Activated CD4-positive, alpha-beta T cell treated with anti-CD3 and anti-CD28 coated beads for 36 hours (primary cell): ENCODE data around the gene MT3. TPM values are rescaled to one million over a fixed set of nuclear protein-coding genes. Genes with fewer than 3 reads are reported as not detected.
A peak's percentile ranks its signal among the peaks of the same experiment; 100 is the strongest.

Experiments
- ATAC-seq: fragments of 200-7000 bp; cut with Tn5 transposase; one replicate; pipeline ENCODE4 v1.10.0; 2021; ENCODE audit warnings: mild to moderate bottlenecking, moderate library complexity
- CTCF ChIA-PET: fragments of 350-600 bp; sonication (Branson Sonifier 250); formaldehyde crosslinking; loops from one replicate; lab custom pipeline; 2021; ENCODE audit warnings: antibody characterized with exemption; lab: Charles Lee
- POLR2A ChIA-PET: fragments of 350-600 bp; sonication (Branson Sonifier 250); formaldehyde crosslinking; loops from one replicate; lab custom pipeline; 2021; ENCODE audit warnings: antibody characterized with exemption, inconsistent platforms; lab: Charles Lee
- DNase-seq: peaks from one replicate; pipeline ENCODE4 v3.0.0-alpha.2; 2020
- H3K27ac Mint-ChIP-seq: one replicate; pipeline ENCODE4 v1.8.0; 2021; ENCODE audit warnings: mixed read lengths
- H3K27me3 Mint-ChIP-seq: one replicate; pipeline ENCODE4 v1.8.0; 2021; ENCODE audit warnings: mixed read lengths
- H3K36me3 Mint-ChIP-seq: one replicate; pipeline ENCODE4 v1.8.0; 2021; ENCODE audit warnings: low read depth, mixed read lengths
- H3K4me1 Mint-ChIP-seq: one replicate; pipeline ENCODE4 v1.8.0; 2021; ENCODE audit warnings: mixed read lengths
- H3K4me3 Mint-ChIP-seq: one replicate; pipeline ENCODE4 v1.8.0; 2021; ENCODE audit warnings: mild to moderate bottlenecking, moderate library complexity, mixed read lengths
- H3K9me3 Mint-ChIP-seq: one replicate; pipeline ENCODE4 v1.8.0; 2021; ENCODE audit warnings: low read depth, mixed read lengths
- intact Hi-C, 2 experiments: fragments of 100-400 bp; cut with DNase I in 1 of 2; cut with micrococcal nuclease in 1 of 2; formaldehyde crosslinking; loops; one replicate each; pipeline versions ENCODE4 v1.14.2 to v1.15.1; 2022 to 2024; cut with DNase I, micrococcal nuclease
- total RNA-seq, 2 experiments: library from RNA; stranded (reverse); gene quantifications; one replicate each; pipeline ENCODE4 v1.2.3, GENCODE V29; 2021

Gene MT3
- total RNA-seq, 2 experiments from 2014 or later: 10.6 to 27.0 TPM

DNA sequence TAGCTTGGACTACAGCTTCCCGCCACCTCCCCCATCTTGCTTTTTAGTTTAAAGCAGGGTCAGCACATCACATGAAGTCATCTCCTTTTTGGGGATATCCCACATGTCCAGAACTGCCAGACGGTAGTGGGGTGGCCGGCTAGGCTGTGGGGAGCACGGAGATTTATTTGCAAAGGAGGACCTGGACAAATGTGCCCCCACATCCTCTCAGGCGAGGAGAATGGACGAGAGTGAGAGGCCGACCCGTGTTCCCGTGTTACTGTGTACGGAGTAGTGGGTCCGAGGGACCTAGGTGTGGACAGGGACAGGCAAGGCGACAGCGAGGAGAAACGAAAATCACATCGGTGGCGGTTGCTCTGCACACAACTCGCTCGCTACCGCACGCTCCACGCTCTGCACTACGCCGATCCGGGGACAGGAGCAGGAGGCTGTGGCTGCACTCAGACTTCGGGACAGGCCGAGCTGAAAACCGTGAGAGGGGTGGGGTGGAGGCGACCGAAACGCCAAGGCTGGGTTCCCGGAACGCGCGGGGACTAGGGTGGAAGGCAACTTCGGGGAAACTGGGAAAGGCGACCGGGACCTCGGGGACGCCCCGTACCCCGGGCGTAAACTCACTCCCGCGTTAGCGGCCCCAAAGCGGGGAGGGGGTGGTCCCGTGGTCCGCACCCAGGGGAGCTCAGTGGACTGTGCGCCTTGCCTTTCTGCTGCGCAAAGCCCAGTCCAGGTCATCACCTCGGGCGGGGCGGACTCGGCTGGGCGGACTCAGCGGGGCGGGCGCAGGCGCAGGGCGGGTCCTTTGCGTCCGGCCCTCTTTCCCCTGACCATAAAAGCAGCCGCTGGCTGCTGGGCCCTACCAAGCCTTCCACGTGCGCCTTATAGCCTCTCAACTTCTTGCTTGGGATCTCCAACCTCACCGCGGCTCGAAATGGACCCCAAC is 48.8 kb downstream of the MT3 start, which contains the start of gene MT1A:
MT1A (plus strand) TSS at position 853 of the 937 bp plus-strand sequence; CDS start at position 926, 73 bp downstream.
- DNase-seq: peak; percentile 52

GRCh38 chr16:56639045-56639444 is 49.7 kb downstream of the MT3 start:
- Mint-ChIP-seq H3K4me3 (no peak overlapping the region), H3K27me3 (peaks cover 63% of the 10 kb centered on the region), H3K27ac (no peak overlapping the region), H3K36me3 (no peaks in the 10 kb centered on the region), H3K9me3 (no peaks in the 10 kb centered on the region), H3K4me1 (peaks cover 34% of the 10 kb centered on the region)
- DNase-seq (no peak), ATAC-seq (no peak)
- intact Hi-C loops: no loop called here
- CTCF ChIA-PET: no interaction called here
- POLR2A ChIA-PET: no interaction called here

More for the DNA sequence above, 48.8 kb downstream of the MT3 start, which contains the start of gene MT1A:
- Mint-ChIP-seq H3K9me3 (no peaks in the 10 kb centered on the region), H3K27me3 (peaks cover 71% of the 10 kb centered on the region), H3K4me1 (peaks cover 25% of the 10 kb centered on the region), H3K27ac (no peak within 1 kb of the TSS), H3K4me3 (peak within 1 kb of the TSS; percentile 59), H3K36me3 (no peaks in the 10 kb centered on the region)
- intact Hi-C loops: no loop called here
- POLR2A ChIA-PET: no interaction called here
- ATAC-seq: peak; percentile 43
- CTCF ChIA-PET: interaction anchor here (0.8 kb wide), 1 partner anchor 62 kb away, joined by 3 read pairs; no protein-coding TSS in a partner anchor

GRCh38 chr16:56640076-56640475 is 50.7 kb downstream of the MT3 start:
- H3K27ac Mint-ChIP-seq: no peak overlapping the region
- no peak overlapping the region for H3K4me3 Mint-ChIP-seq
- POLR2A ChIA-PET: interaction anchor here (0.5 kb wide), 1 partner anchor 22 kb away, joined by 6 read pairs; no protein-coding TSS in a partner anchor
- H3K27me3 Mint-ChIP-seq: peaks cover 54% of the 10 kb centered on the region
- DNase-seq (no peak), ATAC-seq (no peak)
- H3K9me3 Mint-ChIP-seq: no peaks in the 10 kb centered on the region
- intact Hi-C loops: loop anchor here in 1 of 2 experiments (5.0 kb wide), 1 partner anchor 63 kb away; no protein-coding TSS in a partner anchor
- H3K36me3 Mint-ChIP-seq: no peaks in the 10 kb centered on the region
- CTCF ChIA-PET: interaction anchor here (1.0 kb wide), 1 partner anchor 62 kb away, joined by 3 read pairs; no protein-coding TSS in a partner anchor
- peaks cover 33% of the 10 kb centered on the region for H3K4me1 Mint-ChIP-seq

Other genes starting within 250 kb of the MT3 start
- gene AMFR, start 164.0 kb upstream of the MT3 start, total RNA-seq: 10 to 100 TPM; 34.0 to 48.0 TPM
- 100 to 1,000 TPM; 333 to 349 TPM for gene NUDT21, start 138.2 kb upstream of the MT3 start, total RNA-seq
- gene OGFOD1, start 138.0 kb upstream of the MT3 start, total RNA-seq: 10 to 100 TPM; 56.2 to 64.1 TPM
- 10 to 100 TPM; 15.4 to 23.2 TPM for gene BBS2, start 69.5 kb upstream of the MT3 start, total RNA-seq
- not detected for gene MT4, start 24.5 kb upstream of the MT3 start, total RNA-seq
- 100 to 1,000 TPM; 114 to 380 TPM for gene MT2A, start 19.1 kb downstream of the MT3 start, total RNA-seq
- 100 to 1,000 TPM in 1 of 2 experiments, 10 to 100 TPM in 1; 61.1 to 108 TPM for gene MT1E, start 36.3 kb downstream of the MT3 start, total RNA-seq
- gene MT1M, start 43.1 kb downstream of the MT3 start, total RNA-seq: not detected
- gene MT1A, start 49.1 kb downstream of the MT3 start, total RNA-seq: 1 to 10 TPM in 1 of 2 experiments, under 1 TPM in 1; 0.74 to 1.1 TPM
- not detected for gene MT1B, start 62.4 kb downstream of the MT3 start, total RNA-seq
- gene MT1F, start 68.4 kb downstream of the MT3 start, total RNA-seq: 1 to 10 TPM; 7.0 to 7.1 TPM
- 10 to 100 TPM; 14.7 TPM for gene MT1G, start 78.5 kb downstream of the MT3 start, total RNA-seq
- under 1 TPM in 1 of 2 experiments, not detected in 1; 0.61 TPM for gene MT1H, start 80.3 kb downstream of the MT3 start, total RNA-seq
- 10 to 100 TPM; 46.8 to 59.3 TPM for gene MT1X, start 92.9 kb downstream of the MT3 start, total RNA-seq
- gene NUP93, start 140.6 kb downstream of the MT3 start, total RNA-seq: 100 to 1,000 TPM; 131 to 154 TPM